ENCODE results near the gene RPUSD4.

The RPUSD4 gene

GRCh38 chr11:126181939-126182730, 29.3 kb downstream of the RPUSD4 start:
- H3K4me3 ChIP-seq (ENCODE audit: low read length) = no peak overlapping the region

GRCh38 chr11:126176853-126177470, 34.5 kb downstream of the RPUSD4 start:
- no peak overlapping the region for H3K4me3 ChIP-seq (ENCODE audit: low read length)
- no peak for TF ChIP-seq ZNF274 (IDR thresholded peaks at IDR 0.05; ENCODE audit: low read depth, low read length)

More at GRCh38 chr11:126181939-126182730, 29.3 kb downstream of the RPUSD4 start:
- TF ChIP-seq ZNF274 (IDR thresholded peaks at IDR 0.05; ENCODE audit: low read depth, low read length) = no peak

DNA sequence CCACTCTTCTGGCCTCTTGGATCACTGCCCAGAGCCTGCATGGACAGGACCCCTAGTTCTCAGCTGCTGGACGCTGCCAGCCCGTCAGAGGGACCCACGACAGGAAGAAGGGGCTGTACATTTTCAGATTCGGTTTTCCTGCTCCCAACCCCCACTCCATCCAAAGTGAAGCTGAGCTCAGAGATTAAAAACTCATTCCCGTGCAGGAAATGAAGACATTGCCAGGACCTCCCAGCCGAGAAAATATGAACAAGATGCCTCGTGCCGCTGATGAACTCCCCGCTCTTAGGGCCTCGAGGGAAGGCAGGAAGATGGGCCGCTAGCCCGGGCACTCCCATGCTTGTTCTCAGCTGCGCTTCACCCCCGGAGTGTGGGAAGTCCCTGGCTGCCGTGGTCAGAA, 36.1 kb downstream of the RPUSD4 start:
- TF ChIP-seq ZNF274 (IDR thresholded peaks at IDR 0.05; ENCODE audit: low read depth, low read length) = no peak

GRCh38 chr11:126174816-126175215, 36.6 kb downstream of the RPUSD4 start:
- H3K4me3 ChIP-seq (ENCODE audit: low read length) = no peak overlapping the region
- TF ChIP-seq ZNF274 (IDR thresholded peaks at IDR 0.05; ENCODE audit: low read depth, low read length) = no peak

More for the DNA sequence above, 36.1 kb downstream of the RPUSD4 start:
- no peak overlapping the region for H3K4me3 ChIP-seq (ENCODE audit: low read length)

- no peak overlapping the region for H3K4me3 ChIP-seq (ENCODE audit: low read length)
Measured at GRCh38 chr11:126173257-126173656, 38.2 kb downstream of the RPUSD4 start.

GRCh38 chr11:126172596-126173038, 38.8 kb downstream of the RPUSD4 start:
- no peak for TF ChIP-seq ZNF274 (IDR thresholded peaks at IDR 0.05; ENCODE audit: low read depth, low read length)
- no peak overlapping the region for H3K4me3 ChIP-seq (ENCODE audit: low read length)

More at GRCh38 chr11:126173257-126173656, 38.2 kb downstream of the RPUSD4 start:
- TF ChIP-seq ZNF274 (IDR thresholded peaks at IDR 0.05; ENCODE audit: low read depth, low read length) = no peak

GRCh38 chr11:126169291-126169690, 42.2 kb downstream of the RPUSD4 start:
- no peak overlapping the region for H3K4me3 ChIP-seq (ENCODE audit: low read length)
- TF ChIP-seq ZNF274 (IDR thresholded peaks at IDR 0.05; ENCODE audit: low read depth, low read length) = no peak

GRCh38 chr11:126167488-126167887, 44.0 kb downstream of the RPUSD4 start:
- H3K4me3 ChIP-seq (ENCODE audit: low read length) = no peak overlapping the region
- no peak for TF ChIP-seq ZNF274 (IDR thresholded peaks at IDR 0.05; ENCODE audit: low read depth, low read length)

DNA sequence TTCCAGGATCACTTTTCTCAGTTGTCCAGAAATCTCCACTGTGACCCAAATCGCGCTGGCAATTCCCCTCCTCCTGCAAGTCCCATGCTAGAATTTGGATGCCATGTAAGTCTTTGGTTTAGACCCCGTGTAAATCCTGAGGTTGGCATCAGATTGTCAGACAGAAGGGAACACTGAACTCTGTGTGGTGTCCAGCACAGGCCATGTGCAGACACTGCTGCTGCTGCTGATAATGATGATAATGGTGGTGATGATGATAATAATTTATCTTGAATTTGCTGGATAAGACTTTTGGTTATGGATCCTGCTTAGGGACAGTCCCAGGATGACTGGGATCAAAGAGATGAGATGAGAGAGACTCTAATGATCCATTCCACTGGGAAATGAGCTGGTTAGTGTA, 45.0 kb downstream of the RPUSD4 start:
- no peak for TF ChIP-seq ZNF274 (IDR thresholded peaks at IDR 0.05; ENCODE audit: low read depth, low read length)
- H3K4me3 ChIP-seq (ENCODE audit: low read length) = no peak overlapping the region

DNA sequence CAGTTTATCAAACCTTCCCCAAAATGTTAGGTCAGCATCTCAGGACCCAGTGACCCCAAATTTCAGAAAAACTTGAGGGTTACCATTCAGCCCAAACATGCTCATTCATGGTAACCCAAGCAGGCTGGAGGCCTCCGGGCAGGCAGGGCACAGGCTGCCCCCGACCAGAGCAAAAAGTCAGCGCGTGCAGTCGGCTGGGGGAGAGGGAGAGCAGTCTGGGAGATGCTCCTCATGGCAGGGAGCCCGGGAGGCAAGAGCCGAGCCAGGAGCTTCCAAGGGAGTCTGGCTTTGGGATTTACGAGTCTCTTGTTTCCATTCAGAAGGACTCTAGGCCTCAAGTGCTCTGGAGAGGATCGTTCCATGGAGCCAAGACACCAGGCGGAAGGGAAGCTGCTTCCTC, 45.7 kb downstream of the RPUSD4 start:
- H3K4me3 ChIP-seq (ENCODE audit: low read length) = no peak overlapping the region
- TF ChIP-seq ZNF274 (IDR thresholded peaks at IDR 0.05; ENCODE audit: low read depth, low read length) = no peak

DNA sequence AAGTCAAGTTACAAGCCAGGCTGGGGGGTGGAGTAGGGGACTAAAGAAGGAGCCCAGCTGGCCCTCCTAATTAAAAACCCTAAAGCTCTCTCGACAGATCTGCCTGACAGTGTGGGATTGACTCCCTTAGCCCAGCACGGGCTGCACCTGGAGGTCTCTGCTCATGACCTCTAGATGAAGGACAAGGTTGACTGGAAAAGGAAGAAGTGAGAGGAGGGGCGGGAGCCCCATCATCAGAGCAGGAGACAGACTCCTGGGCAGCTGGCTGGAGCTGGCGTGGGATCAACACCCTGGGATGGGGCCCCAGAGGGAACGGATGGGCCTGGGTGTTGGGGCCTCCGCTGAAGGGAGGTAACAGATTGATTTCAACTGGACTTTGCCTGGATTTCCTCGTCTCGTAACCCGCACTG, 46.1 kb downstream of the RPUSD4 start:
- H3K4me3 ChIP-seq (ENCODE audit: low read length) = no peak overlapping the region
- TF ChIP-seq ZNF274 (IDR thresholded peaks at IDR 0.05; ENCODE audit: low read depth, low read length) = no peak

DNA sequence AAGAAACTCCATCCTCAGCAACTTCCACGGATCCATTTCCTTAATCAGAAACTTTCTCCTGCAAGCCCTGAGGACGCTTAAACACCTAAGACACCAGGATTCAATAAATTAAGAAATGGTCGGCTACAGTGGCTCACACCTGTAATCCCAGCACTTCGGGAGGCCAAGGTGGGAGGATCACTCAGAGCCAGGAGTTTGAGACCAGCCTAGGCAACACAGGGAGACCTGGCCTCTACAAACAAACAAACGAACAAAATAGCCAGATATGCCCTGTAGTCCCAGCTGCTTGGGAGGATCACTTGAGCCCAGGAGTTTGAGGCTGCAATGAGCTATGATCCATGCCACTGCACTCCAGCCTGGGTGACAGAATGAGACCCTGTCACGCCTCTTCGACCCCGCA, 46.7 kb downstream of the RPUSD4 start:
- no peak overlapping the region for H3K4me3 ChIP-seq (ENCODE audit: low read length)
- TF ChIP-seq ZNF274 (IDR thresholded peaks at IDR 0.05; ENCODE audit: low read depth, low read length) = no peak

- no peak overlapping the region for H3K4me3 ChIP-seq (ENCODE audit: low read length)
- no peak for TF ChIP-seq ZNF274 (IDR thresholded peaks at IDR 0.05; ENCODE audit: low read depth, low read length)
Measured at GRCh38 chr11:126163779-126164178, 47.7 kb downstream of the RPUSD4 start.

DNA sequence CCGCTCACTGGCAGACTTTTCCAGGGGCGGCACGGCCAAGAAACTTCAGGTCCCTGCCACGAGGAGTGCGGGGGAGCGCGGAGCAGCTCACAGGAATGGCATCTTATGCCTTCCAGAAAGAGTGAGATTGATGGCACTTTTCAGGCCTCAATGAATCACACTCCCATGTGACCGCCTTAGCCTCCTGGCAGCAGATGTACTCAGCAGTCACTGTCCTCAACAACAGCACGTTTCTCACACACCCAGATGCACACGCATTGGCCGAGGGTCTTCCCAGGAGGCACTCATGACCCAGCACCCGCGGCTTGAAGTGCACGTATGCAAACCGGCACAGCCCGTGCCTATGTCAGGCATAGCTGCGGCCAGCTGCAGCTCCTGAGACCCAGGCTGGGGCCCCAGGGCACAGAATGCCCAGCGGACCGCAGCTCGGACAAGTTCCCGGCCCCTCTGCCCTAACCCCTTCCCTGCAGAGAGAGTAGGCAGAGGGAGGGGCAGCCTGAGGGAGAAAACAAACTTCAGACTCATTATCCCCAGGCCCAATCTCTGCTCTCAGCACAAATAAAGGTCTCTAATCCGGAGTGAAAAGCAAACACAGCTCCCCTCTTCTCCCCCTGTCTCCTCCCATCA, 48.3 kb downstream of the RPUSD4 start:
- no peak for TF ChIP-seq ZNF274 (IDR thresholded peaks at IDR 0.05; ENCODE audit: low read depth, low read length)
- H3K4me3 ChIP-seq (ENCODE audit: low read length) = no peak overlapping the region

All from GM08714 (cell line).